SH-SY5Y (cell line): ENCODE results near the gene SNRPD3.

Experiments used
- GATA2 ChIP-seq: IDR thresholded peaks from 2 replicates; pipeline ENCODE4 v1.6.1; 2011; ENCODE audit warnings: mild to moderate bottlenecking, low read depth, low read length
- GATA3 ChIP-seq: IDR thresholded peaks from 2 replicates; pipeline ENCODE4 v1.6.1; 2011; ENCODE audit warnings: low read depth, mild to moderate bottlenecking, low read length, moderate library complexity

DNA sequence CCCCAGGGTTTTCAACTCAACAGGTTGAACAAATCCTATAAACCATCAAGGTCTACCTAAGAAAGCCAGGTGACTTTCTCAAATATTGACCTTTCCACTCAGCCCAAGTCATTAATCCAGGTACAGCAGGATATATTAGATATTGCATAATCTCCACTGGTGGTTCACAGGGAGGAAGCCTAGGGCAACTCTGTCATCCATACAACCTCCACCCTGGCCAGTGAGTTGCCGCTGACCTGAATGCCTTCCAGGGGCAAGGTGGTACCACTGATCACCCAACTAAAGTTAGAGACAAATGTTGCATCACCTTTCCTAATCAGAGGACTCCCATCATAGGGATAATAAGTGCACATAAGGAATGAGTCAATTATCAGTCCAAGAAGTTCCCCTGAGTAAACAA, 23.7 kb upstream of the SNRPD3 start:
- TF ChIP-seq GATA3 (no peak), GATA2 (no peak)
